Mucosa of descending colon (tissue), 3 donors: Measurements from ENCODE around the gene CNRIP1. TPM values are rescaled to one million over a fixed set of nuclear protein-coding genes. Genes with fewer than 3 reads are reported as not detected.

Experiments used
- ATAC-seq: fragments of 200-7000 bp; cut with Tn5 transposase; one replicate; pipeline ENCODE4 v1.9.1; 2020; ENCODE audit warnings: mild to moderate bottlenecking, moderate library complexity
- DNase-seq, 3 donors: peaks; one replicate each; pipeline ENCODE4 v3.0.0-alpha.2; 2020
- H3K36me3 ChIP-seq: fragments of 200-600 bp; one replicate; pipeline ENCODE4 v1.8.0; 2021; ENCODE audit warnings: low read depth, mild to moderate bottlenecking
- H3K4me1 ChIP-seq: fragments of 200-600 bp; one replicate; pipeline ENCODE4 v1.8.0; 2021; ENCODE audit warnings: low read depth, mild to moderate bottlenecking
- H3K4me3 ChIP-seq: fragments of 200-600 bp; one replicate; pipeline ENCODE4 v1.8.0; 2021; ENCODE audit warnings: mild to moderate bottlenecking
- H3K9me3 ChIP-seq: fragments of 200-600 bp; one replicate; pipeline ENCODE4 v1.8.0; 2021; ENCODE audit warnings: mild to moderate bottlenecking
- intact Hi-C, 2 donors: fragments of 100-400 bp; cut with DNase I in 1 of 2; cut with micrococcal nuclease in 1 of 2; formaldehyde crosslinking; loops; one replicate each; pipeline versions ENCODE4 v1.11.0 to v1.11.1; 2022; cut with DNase I, micrococcal nuclease
- total RNA-seq, 3 donors: library from RNA; stranded (reverse); fragmentation: NEBNext Ultra II Directional in 2 of 3; extraction: Animal tissue kit (Norgen Biotek cat#: 25700) in 2 of 3; gene quantifications; one replicate each; pipeline versions ENCODE4 v1.2.1 to v1.2.4, GENCODE V29; 2021 to 2023
- TF ChIP-seq, protein P1 (sequence below): fragments of 200-600 bp; IDR thresholded peaks from one replicate; pipeline ENCODE4 v1.8.0; 2022; ENCODE audit warnings: antibody characterized with exemption, mild to moderate bottlenecking
- donor health status: DM: no; HTN: no; CAD: no; lungs with moderate emphysema.
- donor health status: DM: no; HTN: no; CAD: no.
- donor health status: DM: no; HTN: yes; CAD: no.

CNRIP1 gene
- total RNA-seq, 3 donors from 2014 or later = 4.1 to 20.0 (median 6.2) TPM

DNA sequence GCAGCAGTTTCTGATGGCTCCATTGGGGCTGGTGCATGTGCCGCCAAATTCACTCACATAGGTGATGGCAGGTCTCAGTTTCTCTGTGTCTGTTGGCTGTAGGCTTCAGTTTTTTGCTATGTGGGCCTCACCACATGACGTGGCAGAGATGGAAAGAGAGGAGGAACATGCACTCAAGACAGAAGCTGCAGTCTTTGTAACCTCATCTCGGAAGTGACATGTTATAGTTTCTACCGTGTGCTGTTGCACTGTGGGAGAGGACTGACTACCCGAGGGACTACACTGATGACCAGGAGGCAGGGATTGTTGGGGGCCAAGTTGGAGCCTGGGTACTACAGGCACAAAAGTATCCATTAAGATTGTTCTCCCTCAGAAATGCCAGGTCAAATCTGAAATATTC, 9.2 kb upstream of the CNRIP1 start:
- intact Hi-C loops = no loop called here
- DNase-seq = no peak
- TF ChIP-seq, protein P1, sequence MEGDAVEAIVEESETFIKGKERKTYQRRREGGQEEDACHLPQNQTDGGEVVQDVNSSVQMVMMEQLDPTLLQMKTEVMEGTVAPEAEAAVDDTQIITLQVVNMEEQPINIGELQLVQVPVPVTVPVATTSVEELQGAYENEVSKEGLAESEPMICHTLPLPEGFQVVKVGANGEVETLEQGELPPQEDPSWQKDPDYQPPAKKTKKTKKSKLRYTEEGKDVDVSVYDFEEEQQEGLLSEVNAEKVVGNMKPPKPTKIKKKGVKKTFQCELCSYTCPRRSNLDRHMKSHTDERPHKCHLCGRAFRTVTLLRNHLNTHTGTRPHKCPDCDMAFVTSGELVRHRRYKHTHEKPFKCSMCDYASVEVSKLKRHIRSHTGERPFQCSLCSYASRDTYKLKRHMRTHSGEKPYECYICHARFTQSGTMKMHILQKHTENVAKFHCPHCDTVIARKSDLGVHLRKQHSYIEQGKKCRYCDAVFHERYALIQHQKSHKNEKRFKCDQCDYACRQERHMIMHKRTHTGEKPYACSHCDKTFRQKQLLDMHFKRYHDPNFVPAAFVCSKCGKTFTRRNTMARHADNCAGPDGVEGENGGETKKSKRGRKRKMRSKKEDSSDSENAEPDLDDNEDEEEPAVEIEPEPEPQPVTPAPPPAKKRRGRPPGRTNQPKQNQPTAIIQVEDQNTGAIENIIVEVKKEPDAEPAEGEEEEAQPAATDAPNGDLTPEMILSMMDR = no peak
- H3K4me3 ChIP-seq = no peak overlapping the region
- H3K36me3 ChIP-seq = no peaks in the 10 kb centered on the region
- H3K9me3 ChIP-seq = no peaks in the 10 kb centered on the region
- ATAC-seq = no peak
- H3K4me1 ChIP-seq = no peaks in the 10 kb centered on the region

DNA sequence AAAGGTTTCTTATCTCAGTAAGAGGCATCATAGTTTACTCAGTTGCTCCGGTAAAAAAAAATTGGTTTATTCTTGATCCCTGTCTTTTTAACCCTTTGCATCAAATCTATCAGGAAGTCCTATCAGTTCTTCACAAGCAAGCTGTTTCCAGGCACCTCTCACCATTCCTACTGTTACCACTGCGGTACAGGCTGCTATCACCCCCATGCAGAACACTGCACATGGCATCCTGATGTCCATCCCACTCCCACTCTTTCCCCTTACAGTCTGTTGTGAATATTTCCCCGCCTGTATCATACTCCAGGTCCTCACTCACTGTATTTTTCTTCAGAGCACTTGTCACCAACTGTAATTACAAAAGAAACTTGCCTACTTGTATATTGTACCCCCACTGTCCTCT, 5.3 kb upstream of the CNRIP1 start:
- no peak overlapping the region for H3K4me3 ChIP-seq
- peaks cover 1% of the 10 kb centered on the region for H3K4me1 ChIP-seq
- no peak for ATAC-seq
- intact Hi-C loops = no loop called here
- no peaks in the 10 kb centered on the region for H3K9me3 ChIP-seq
- DNase-seq = no peak
- TF ChIP-seq, protein P1 = no peak
- no peaks in the 10 kb centered on the region for H3K36me3 ChIP-seq

DNA sequence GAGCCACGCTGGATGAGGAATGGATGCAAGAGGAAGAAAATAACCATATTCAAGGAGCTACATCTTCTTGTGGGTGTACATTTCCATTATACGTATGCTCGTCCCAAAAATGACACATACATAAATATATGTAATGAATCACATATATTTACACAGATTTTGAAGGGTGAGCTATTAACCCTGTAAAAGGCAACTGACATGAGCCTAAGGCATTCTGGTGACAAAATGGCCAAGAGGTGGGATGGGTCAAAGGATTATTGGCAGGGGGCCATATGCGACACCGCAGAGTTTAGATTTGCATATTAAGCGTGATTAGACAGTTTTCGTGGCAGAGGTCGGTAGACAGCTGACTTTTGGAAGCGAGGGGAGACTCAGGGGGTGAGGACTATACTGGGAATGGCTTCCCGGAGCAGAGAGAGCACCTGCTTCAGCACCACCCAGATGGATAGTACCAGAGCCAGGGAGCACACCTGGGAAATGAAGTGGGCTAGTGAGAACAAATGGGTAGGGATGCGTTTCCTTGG, 431 bp upstream of the CNRIP1 start:
- DNase-seq = peak in 1 of 3 donors; percentile 3
- H3K4me3 ChIP-seq = no peak overlapping the region
- no peak for ATAC-seq
- no peaks in the 10 kb centered on the region for H3K9me3 ChIP-seq
- no peaks in the 10 kb centered on the region for H3K36me3 ChIP-seq
- H3K4me1 ChIP-seq = peaks cover 3% of the 10 kb centered on the region
- TF ChIP-seq, protein P1 = no peak
- intact Hi-C loops = no loop called here

DNA sequence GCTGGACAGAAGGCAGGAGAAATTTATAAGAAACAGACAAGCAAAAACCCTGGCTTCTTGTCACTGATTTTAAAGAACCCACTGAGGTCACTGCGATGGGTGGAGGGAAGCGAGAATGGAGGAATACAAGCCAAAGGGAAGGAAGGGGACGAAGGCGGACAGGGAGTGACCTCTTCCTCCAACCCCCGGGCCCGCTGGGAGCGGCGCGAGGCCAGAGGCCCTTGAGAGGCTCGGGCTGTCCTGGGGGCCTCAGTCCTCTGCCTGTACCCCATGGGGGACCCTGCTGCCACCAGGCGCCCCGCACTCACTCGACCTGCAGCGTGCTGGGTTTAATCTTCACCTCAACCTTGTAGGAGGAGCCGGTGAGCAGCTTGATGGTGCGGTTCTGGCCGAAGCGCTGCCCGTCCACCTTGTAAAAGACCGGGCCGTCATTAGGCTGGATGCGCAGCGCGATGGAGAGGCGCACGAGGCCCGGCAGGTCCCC, 793 bp downstream of the CNRIP1 start:
- Histone ChIP-seq H3K9me3 (no peaks in the 10 kb centered on the region), H3K4me3 (peak overlapping the region; percentile 18), H3K36me3 (no peaks in the 10 kb centered on the region), H3K4me1 (peaks cover 3% of the 10 kb centered on the region)
- TF ChIP-seq, protein P1 = no peak
- ATAC-seq (peak; percentile 47), DNase-seq (peak; percentile 7 to 47 (median 27))
- intact Hi-C loops = no loop called here

DNA sequence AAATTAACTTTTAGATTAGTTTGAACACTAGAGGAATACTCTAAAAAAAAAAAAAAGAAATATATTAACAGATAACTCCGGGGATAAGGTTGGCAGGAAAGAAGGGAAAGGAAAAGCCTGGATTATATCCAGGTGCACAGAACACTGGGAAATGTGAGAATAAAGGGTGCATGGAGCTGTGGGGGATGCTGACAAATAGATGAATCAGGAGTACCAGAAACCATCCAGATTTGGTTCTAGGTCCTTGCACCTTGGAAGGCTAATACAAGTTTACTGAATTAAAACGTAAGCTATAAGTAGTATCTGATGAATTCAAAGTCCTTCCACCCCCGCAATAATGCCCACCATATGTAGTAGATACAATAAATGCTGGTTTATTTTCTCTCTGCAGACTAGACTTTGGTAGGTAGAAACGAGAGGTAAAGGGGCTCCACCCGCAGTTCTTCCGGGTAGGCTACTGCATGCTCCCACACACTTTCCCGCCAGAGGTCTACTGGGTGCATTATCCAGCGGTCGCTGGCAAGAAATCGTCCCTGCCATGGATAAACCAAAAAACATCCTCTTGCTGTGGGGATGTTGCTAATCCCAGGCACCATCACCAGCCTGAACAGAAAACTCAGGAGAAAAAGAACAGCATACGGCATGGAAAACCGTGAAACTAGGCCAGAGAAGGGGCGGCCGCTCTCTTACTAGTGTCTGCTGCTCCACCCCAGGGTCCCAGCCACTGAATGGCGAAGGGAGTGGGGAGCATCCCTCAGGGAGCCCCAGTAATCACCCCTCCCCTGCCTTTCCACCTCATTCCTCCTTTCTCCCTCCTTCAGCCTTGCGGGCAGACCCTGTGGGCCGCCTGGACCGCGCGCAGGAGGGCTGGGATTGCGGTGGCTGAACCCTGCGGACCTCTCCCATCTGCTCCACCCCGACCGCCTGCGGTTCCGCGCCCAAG, 1.5 kb downstream of the CNRIP1 start:
- no peak for ATAC-seq
- peak in 2 of 3 donors; percentile 2 to 25 for DNase-seq

More for the DNA sequence above, 1.5 kb downstream of the CNRIP1 start:
- TF ChIP-seq, protein P1 = no peak
- Histone ChIP-seq H3K4me3 (peak overlapping the region; percentile 18), H3K4me1 (peaks cover 3% of the 10 kb centered on the region), H3K9me3 (no peaks in the 10 kb centered on the region), H3K36me3 (no peaks in the 10 kb centered on the region)
- intact Hi-C loops = no loop called here
